ENCODE data around the gene UTS2B.

- TF ChIP-seq, protein P1, sequence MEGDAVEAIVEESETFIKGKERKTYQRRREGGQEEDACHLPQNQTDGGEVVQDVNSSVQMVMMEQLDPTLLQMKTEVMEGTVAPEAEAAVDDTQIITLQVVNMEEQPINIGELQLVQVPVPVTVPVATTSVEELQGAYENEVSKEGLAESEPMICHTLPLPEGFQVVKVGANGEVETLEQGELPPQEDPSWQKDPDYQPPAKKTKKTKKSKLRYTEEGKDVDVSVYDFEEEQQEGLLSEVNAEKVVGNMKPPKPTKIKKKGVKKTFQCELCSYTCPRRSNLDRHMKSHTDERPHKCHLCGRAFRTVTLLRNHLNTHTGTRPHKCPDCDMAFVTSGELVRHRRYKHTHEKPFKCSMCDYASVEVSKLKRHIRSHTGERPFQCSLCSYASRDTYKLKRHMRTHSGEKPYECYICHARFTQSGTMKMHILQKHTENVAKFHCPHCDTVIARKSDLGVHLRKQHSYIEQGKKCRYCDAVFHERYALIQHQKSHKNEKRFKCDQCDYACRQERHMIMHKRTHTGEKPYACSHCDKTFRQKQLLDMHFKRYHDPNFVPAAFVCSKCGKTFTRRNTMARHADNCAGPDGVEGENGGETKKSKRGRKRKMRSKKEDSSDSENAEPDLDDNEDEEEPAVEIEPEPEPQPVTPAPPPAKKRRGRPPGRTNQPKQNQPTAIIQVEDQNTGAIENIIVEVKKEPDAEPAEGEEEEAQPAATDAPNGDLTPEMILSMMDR (IDR thresholded peaks at IDR 0.05; ENCODE audit: low read depth, low read length): no peak
- TF ChIP-seq EZH2phosphoT487 (IDR thresholded peaks at IDR 0.05; ENCODE audit: low read depth): no peak
Observed at GRCh38 chr3:191240486-191240885, 89.8 kb downstream of the UTS2B start.
